Activated gamma-delta T cell treated with Interleukin-2 at 50 U/mL for 16 hours (primary cell): ENCODE measurements around the gene AGAP1.

ENCODE experiments used
- DNase-seq: peaks from one replicate; pipeline ENCODE4 v3.0.0-alpha.2; 2020

The AGAP1 gene

DNA sequence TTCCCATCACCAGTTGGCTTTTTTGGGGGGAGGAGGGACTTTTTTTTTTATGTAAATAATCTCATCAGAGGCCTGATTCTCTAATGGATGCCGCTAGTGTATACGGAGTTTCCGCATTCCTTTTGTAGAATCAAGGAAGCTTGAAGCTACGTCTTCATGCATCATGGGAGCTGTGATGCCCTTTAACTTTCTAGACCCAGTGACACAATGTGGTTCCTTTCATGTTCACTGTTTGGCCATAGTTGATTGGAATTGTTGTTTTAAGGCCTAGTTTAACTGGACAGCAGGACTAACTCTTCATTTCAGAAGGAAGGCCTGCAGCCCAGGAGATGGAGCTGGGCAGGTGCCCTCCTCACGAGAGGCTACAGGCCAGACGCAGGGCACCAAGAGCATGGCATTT is 287.9 kb downstream of the AGAP1 start:
- no peak for DNase-seq

- DNase-seq: no peak
These were observed 290.9 kb downstream of the AGAP1 start for GRCh38 chr2:235784788-235785187.

DNA sequence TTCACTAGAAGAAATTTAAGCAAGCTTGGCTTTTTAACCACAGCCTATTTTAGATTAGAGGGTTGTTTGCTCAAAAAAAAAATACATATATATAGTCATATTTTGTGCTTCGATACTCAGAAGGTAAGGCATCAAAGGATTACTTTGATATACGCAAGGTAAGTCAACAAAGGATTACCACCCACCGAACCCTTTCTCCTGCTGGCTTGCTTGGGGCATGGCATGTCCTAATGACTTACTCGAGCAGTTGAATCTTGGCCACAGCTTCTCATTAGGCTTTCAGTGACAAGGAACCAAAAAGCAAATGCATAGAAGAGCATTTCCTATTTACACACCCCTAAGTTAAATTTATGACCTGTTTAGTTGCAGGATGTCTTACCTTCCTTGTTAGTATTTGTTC is 295.7 kb downstream of the AGAP1 start:
- no peak for DNase-seq

GRCh38 chr2:235793163-235793752 is 299.4 kb downstream of the AGAP1 start:
- DNase-seq: no peak

DNA sequence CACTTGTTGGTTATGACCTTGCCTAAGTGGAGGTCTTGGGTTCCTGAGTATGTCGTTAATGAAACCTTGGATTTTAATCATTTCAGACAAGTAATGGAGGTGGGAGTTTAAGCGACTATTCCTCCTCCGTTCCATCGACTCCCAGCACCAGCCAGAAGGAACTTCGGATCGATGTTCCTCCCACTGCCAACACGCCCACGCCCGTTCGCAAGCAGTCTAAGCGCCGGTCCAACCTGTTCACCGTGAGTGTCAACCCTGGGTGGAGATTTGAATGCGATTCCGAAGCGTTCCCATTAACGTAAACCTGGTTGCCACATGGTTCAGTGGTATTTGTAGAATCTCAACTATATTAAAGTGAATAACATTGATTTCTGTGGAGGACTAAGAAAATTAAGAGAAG is 305.4 kb downstream of the AGAP1 start:
- no peak for DNase-seq

DNA sequence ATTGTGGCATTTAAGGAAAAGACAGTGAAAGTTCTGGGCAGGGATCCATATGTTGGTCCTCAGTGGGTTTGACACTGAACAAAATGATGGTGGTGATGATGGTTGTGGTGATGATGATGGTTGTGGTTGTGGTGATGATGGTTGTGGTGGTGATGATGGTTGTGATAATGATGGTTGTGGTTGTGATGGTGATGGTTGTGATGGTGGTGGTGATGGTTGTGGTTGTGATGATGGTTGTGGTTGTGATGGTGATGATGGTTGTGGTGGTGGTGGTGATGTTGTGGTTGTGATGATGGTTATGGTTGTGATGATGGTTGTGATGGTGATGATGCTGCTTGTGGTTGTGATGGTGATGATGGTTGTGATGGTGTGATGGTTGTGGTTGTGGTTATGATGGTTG is 308.7 kb downstream of the AGAP1 start:
- no peak for DNase-seq

DNA sequence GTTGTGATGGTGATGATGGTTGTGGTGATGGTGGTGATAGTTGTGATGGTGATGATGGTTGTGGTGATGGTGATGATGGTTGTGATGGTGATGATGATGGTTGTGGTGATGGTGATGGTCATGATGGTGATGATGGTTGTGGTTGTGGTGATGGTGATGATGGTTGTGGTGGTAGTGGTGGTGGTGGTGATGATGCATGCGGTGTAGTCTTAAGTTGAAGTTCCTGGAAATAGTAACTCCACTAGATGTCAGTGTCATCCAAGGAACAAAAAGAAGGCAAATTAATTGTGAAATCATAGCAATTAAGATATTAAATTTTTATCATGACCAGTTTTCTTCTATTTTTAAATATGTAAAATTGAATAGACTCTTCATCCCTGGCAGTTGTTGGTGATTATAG is 309.2 kb downstream of the AGAP1 start:
- no peak for DNase-seq

- no peak for DNase-seq
These were observed 310.8 kb downstream of the AGAP1 start for GRCh38 chr2:235804676-235805075.

DNA sequence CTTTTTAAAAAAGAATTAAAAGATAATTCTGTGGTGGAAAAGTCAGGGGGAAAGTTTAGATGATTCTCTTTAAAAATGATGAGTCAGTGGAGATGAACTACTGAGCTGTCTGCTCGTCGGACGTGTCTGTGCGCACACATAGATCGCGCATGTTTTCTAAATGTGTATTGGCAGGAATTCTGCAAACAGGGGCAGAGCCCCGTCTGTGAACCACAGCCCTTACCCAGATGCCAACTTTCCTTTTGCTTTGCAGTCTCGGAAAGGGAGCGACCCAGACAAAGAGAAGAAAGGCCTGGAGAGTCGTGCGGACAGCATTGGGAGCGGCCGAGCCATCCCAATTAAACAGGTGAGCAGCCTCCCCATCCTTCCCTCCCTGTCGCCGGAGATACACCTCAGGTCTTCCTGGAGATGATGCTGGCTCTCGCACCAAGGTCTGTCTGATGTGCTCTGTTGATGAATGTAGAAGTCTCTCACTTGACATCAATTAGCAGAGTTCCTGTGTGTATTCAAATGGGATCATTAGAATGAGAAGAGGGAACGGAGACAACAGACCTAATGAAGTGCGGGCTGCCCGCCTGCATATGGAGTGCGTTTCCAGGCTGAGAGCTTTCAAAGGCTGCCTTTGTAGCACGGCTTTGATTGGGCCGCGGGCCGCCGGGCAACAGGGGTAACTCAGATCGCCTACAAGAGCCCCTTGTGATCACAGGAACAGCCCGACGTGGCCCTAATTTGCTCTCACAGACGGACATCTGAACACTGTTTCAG is 313.3 kb downstream of the AGAP1 start:
- no peak for DNase-seq

DNA sequence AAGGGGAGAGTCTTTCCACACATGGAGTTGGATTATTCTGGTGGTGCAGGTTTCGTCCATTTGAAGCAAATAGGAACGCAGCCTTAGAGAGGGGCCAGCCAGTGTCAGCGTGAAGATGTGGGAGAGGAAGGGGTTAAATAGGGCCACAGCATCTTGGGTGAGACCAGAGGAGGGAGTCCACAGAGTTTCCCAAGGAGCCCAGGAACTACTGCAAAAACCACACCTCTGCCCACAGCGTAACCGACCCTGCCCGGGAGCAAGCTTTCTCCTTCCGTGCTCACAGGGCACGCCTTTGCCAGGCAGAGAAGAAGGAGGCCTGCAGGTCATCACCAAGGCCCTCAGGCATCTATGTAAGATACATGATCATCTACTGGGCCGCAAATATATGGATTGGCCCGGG is 314.5 kb downstream of the AGAP1 start:
- DNase-seq: no peak

GRCh38 chr2:235810252-235810651 is 316.4 kb downstream of the AGAP1 start:
- DNase-seq: no peak

GRCh38 chr2:235810846-235811245 is 317.0 kb downstream of the AGAP1 start:
- no peak for DNase-seq

GRCh38 chr2:235811446-235812184 is 317.8 kb downstream of the AGAP1 start:
- no peak for DNase-seq

DNA sequence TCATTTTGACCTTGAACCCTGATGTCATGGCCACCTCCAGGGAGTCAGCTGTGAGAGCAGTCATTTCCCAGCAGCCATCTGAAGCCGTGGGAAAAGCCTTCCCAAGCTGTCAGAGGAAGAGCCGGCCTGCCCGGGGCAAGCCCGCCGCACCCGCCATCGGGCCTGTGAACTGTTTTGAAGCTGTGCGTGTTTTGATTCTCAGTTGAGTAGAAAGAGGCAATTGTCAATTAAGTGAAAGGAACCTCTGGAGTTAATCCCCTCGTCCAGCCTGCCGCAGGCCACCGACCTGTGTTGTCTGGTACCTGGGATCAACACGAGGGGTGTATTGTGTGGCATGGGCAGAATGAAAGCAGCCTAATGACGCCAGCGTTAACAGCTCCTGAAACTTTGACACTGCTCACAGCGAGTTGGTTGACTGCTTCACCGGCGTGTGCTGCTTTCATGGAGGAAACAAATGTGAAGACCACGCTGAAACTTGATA is 318.4 kb downstream of the AGAP1 start:
- DNase-seq: no peak

GRCh38 chr2:235813398-235813797 is 319.6 kb downstream of the AGAP1 start:
- no peak for DNase-seq

DNA sequence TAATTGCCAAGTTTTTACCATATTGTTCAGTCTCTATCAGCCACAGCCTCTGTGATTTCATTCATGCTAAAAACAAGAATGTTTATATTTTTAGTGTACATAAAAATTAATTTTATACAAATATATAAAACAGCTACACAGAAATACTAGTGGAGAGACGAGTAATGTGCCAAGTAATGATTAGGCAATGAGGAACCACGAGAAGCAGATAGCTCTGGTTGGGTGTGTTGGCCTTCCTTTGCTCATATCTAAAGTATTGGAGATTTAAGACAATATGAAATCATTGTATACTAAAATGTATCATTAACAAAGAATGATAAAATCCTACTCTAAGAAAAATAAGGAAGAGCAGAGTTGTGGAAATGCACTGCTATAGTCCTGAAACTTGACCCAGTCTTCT is 326.7 kb downstream of the AGAP1 start:
- DNase-seq: no peak

DNA sequence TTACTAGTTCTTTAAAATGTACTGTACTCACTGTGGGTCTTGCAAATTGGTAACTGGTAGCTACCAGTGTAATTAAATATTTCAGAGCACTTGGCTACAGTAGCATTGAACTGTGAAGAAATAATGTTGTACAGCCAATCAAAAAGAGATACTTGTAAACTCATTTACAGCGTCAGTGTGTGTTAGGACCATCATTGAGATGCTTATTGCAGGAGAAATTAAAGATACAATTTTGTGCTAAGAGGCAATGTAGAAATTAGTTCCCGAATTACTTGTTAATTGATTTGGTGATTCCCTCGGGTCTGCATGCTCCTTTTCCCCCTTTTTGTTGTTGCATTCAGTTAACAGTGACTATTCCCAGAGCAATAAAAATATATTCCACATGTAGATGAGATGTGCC is 330.5 kb downstream of the AGAP1 start:
- DNase-seq: no peak

DNA sequence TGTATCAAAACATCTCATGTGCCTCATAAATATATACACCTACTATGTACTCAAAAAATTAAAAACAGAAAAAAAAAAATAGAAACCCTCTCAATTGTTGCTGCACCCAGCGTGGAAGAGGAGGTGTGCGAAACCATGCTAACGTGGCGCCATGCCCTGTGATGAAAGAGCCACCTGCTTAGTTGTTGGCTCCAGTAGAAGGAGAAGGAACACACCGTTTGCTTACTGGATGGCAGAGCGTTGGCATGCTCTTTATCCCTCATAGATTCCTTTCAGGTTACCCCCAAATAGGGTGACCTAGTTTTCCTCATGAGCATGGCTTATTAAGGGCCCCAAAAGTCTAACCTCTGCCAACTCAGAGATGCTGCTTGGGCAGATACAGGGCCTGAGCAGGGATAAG is 332.1 kb downstream of the AGAP1 start:
- DNase-seq: no peak

GRCh38 chr2:235826826-235827225 is 333.0 kb downstream of the AGAP1 start:
- DNase-seq: no peak

GRCh38 chr2:235827585-235827992 is 333.7 kb downstream of the AGAP1 start:
- DNase-seq: no peak

DNA sequence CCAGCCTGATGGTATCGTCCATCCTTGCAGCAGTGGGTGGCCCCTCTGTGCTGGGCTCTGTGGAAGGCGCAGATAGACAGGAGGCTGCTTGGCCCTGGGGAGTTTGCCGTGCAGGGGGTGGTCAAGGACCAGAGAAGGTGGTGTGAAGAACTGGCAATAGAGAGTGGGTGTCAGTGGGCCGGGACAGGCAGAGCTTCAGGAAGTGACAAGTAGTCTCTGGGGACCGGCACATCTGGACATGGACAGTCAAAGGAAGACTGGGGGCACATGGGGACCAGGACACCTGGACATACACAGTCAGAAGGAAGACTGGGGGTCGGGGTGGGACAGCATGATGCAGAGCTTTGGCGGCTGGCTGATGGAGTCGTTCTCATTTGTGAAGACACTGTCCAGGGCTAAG is 335.9 kb downstream of the AGAP1 start:
- no peak for DNase-seq

- DNase-seq: no peak
These were observed 337.9 kb downstream of the AGAP1 start for GRCh38 chr2:235831755-235832154.

DNA sequence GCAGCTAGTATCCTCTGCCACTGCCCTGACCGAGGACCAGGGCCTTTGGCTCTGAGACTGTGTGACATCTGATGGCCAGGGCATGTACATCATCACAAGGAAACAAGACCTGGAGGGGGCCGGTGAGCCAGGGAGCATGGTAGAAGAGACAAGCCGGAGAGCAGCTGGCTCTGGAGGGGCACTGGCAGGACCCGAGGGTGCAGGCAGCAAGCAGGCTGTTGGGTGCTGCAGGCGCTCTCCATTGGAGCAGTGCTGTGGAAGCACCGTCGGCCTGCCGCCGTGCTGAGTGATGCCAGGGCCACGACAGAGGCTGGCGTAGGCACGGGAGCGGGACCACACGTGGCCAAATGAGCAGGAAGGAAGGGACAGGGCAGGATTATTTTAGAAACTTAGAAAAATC is 339.1 kb downstream of the AGAP1 start:
- no peak for DNase-seq

DNA sequence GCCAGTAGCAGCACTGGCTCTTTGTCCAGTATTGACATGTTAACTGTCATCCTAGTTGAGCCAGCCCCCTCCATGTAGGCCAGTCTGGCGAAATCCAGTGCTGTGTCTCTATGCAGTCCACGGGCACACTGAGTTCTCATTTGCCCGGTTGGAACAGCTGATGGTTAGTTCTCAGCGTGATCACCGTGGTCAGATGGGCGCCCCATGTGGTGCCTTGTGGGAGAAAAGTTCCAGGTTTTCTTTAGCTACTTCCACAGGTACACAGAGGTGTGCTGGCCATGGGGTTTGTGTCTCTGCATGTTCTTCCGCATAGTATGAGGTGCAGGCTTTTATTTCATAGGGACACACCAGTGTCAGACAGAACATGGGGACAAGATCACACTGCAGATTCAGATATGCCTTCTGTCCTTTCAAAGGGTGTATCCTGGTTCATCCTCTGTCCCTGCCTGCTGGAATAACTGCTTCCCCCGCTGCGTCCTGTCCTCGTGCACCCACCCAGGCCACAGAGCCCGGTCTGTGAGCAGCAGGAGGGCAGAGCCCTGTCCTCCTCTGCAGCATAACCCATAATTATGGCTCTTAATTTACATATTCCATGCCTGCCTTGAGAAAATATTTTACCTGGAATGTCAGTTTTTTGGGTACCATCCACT is 340.3 kb downstream of the AGAP1 start:
- DNase-seq: no peak
